ENCODE measurements around the gene KRT82.

DNA sequence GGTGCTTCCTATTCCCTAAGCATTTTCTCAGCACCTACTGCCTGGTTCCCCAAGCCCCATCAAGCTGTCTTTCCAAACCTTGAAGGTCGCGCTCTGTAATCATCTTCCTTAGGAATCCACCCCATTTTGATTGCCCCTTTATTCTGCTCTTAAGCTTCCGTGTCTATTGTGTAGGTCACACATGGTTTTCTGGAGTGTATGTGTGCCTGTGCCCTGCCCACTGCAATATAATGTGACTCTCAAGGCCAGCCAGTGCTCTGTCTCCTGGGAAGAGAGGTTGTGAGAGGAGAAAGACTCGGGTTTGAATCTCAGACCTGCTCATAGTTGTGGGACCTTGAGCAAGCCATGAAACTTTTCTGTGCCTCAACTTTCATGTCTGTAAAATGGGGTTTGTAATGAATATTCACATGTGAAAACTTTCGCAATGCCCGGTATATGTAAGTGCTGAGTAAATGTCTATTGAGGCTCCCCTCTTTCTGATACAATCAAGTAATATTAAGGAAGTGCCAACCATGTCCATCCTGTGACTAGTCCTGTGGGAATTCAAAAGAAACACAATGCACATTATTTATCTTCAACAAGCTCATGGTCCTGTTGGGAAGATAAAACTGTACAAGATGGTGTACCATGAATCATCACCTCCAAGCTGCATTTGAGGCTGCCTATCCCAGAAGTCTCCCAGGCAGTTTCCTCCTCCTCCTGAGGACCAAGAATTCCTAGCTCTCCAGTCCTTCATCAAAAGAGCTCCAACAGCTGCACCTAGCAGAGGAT lies 28.8 kb upstream of the KRT82 start:
- TF ChIP-seq, protein P1, sequence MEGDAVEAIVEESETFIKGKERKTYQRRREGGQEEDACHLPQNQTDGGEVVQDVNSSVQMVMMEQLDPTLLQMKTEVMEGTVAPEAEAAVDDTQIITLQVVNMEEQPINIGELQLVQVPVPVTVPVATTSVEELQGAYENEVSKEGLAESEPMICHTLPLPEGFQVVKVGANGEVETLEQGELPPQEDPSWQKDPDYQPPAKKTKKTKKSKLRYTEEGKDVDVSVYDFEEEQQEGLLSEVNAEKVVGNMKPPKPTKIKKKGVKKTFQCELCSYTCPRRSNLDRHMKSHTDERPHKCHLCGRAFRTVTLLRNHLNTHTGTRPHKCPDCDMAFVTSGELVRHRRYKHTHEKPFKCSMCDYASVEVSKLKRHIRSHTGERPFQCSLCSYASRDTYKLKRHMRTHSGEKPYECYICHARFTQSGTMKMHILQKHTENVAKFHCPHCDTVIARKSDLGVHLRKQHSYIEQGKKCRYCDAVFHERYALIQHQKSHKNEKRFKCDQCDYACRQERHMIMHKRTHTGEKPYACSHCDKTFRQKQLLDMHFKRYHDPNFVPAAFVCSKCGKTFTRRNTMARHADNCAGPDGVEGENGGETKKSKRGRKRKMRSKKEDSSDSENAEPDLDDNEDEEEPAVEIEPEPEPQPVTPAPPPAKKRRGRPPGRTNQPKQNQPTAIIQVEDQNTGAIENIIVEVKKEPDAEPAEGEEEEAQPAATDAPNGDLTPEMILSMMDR (IDR thresholded peaks at IDR 0.05) = no peak
- no peak for TF ChIP-seq POLR2A (IDR thresholded peaks at IDR 0.05)
